GM15510 (cell line): ENCODE results near the gene GTF2F2.

ENCODE experiments used
- POLR2A ChIP-seq: IDR thresholded peaks from 3 replicates; pipeline ENCODE4 v1.6.1; 2011; ENCODE audit warnings: borderline replicate concordance; ENCODE audit not compliant: insufficient read length; ENCODE audit errors: extremely low read depth

GTF2F2 gene

DNA sequence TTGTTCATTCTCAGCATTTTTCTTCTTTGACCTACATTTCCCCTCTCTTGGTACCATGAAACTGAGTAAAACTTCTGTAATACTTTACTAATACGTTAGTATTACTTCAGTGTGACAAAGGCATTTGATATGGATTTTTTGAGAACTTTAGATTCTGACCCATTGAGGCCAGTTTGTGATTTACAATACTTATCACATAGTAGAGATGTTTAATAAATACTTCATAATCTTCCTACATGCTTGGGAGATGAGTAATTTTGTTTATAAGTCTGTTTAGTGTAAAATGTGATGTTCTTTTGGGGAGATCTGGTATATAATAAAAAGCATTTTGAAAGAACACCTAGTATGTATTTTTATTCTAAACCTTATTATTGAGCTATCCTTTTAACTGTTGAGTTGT, 29.7 kb downstream of the GTF2F2 start:
- TF ChIP-seq POLR2A: no peak

DNA sequence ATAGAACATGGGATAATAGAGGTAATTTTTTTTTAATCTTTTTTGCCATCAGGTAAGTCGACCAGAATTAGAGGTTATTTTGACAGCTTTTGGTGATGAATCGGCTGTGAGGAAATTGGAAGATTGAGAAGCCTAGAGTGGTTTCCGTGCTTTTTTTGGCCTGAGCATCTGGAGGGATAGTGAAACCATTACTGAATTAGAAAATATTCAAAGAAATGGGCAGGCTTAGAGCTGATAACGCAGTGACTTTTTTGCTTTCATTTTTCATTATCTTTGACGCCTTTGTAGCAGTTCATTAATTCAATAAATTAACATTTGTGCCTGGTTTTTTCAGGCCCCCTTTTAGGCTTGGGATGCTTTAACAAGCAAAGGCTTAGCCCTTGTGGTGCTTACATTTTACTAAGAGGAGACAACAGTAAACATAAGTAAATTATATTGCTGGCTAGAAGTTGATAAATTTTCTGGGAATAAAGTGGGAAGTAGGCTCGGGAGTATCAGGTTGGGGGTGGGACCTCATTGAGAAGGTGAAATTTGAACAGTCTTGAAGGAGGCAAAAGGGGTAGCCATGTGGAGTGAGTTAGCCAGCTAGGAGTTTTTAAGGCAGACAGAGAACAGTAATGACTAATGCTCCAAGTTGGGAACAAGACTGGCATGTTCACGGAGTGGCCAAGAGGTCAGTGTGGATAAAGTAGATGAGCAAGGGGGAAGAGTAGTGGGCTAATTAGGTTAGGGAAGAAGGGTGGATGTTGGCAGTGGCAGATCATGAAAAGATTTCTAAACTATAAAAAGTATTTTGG, 36.5 kb downstream of the GTF2F2 start:
- no peak for TF ChIP-seq POLR2A

DNA sequence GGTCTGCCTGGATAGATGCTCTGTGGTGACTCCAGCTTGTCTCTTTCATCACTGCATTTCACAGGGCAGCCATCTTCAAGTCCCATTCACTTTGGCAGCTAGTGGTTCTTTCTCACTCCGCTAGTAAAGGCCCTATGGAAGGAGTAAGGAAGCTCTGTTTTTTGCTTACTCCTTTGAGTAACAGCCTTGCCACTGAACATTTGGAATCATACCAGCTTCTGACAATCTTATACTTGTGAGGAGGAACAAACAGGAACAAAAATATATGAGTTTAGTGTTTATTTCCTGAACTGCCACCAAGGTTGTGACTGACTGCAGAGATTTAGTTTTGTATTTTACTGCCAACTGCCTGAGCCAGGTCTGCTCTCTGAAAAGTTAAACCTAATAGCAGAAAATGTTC, 41.9 kb downstream of the GTF2F2 start:
- no peak for TF ChIP-seq POLR2A

DNA sequence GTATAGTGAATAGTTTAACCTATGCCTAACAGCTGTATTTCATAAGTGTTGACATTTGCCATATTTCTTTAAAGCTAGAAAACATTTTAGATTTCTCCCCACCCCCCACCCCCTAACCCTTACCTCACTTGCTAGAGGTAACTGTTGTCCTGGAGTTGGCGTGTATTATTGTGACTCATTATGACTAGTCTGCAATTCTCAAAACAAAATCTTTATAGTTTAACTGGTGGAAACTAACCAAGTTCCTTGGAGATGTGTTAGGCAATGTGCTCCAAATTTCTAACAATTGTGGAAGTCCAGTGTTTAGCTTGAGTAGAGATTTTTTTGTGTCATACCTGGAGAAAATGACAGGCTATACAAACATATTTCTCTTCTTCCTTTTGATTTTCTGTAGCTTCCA, 42.5 kb downstream of the GTF2F2 start:
- TF ChIP-seq POLR2A: no peak

DNA sequence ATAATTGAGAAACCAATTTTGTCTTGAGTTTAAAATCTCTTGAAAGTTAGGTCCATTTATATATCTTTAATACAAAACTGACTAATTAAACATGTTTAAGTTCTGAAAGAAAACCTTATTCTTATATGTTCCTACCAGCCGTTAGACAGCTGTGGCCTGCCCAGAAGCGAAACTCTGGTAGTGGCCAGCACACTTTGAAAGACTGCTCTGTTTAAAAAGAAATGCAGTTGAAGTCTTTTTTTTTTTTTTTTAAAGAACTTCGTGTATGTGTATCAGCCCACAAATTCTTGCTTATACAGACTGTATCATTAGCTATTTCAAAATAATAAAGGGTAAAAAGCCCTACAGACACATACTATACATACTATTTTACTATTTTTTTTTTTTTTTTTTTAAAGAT, 46.5 kb downstream of the GTF2F2 start:
- no peak for TF ChIP-seq POLR2A

DNA sequence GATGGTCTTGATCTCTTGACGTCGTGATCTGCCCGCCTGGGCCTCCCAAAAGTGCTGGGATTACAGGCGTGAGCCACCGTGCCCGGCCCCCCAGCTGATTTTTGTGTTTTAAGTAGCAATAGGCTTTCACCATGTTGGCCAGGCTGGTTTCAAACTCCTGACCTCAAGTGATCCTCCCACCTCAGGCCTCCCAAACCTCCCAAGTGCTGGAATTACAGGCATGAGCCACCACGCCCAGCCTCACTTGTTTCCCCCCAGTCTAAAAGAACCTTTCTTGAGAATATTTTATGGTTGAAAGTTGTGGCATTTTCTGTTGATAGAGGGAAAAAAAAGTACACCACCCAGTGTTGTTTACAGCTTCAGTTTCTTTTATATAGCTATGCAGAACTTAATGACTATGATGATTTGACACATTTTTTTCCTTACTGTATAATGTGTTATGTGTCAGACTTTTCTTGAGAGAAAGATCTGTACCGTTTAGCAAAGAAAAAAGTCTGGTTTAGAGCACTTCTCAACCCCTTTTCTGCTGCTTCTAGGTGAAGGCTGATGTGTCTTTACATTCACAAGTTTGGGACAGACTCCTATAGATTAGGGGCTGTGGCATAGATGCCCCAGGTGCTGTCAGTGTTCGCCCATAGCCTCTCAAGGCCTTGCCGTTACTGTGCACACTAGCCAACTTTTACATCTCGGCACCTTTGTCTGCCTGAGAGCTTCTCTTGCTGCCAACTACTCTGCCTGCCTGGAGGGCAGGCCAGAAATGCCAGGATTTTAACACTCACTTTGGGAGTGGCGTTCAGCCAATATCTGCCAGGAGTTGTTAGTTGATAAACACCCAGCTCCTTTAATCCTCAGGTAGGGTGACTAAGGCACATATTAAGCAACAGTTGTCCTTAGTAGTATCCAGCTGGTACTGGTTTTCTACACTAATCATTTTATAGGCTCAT, 47.6 kb downstream of the GTF2F2 start:
- no peak for TF ChIP-seq POLR2A

DNA sequence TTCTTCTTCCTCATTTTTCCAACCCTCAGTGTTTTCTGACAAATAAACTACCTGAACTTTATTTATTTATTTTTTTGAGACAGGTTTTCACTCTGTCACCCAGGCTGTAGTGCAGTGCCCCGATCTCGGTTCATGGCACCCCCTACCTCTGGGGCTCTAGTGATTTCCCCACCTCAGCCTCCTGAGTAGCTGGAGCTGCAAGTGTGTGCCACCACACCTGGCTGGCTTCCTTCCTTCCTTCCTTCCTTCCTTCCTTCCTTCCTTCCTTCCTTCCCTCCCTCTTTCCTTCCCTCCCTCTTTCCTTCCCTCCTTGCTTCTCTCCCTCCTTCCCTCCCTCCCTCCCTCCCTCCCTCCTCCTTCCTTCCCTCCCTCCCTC, 48.2 kb downstream of the GTF2F2 start:
- no peak for TF ChIP-seq POLR2A

DNA sequence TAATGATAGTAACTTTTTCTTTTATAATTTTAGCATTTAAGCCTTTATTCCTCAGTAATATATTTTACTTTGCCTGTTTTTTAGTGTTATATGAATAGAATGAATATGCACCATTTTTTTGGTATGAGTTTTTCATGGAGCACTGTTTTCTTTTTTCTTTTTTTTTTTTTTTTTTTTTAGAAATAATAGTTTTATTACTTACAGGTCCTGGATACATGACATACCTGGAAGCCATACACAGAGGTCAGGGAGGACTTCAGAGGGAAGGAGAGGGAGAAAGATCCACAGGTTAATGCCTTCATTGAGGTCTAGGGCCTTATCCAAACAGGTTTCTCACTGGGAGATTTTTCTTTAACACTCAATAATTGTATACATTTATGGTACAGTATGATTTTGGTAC, 54.2 kb downstream of the GTF2F2 start:
- no peak for TF ChIP-seq POLR2A

DNA sequence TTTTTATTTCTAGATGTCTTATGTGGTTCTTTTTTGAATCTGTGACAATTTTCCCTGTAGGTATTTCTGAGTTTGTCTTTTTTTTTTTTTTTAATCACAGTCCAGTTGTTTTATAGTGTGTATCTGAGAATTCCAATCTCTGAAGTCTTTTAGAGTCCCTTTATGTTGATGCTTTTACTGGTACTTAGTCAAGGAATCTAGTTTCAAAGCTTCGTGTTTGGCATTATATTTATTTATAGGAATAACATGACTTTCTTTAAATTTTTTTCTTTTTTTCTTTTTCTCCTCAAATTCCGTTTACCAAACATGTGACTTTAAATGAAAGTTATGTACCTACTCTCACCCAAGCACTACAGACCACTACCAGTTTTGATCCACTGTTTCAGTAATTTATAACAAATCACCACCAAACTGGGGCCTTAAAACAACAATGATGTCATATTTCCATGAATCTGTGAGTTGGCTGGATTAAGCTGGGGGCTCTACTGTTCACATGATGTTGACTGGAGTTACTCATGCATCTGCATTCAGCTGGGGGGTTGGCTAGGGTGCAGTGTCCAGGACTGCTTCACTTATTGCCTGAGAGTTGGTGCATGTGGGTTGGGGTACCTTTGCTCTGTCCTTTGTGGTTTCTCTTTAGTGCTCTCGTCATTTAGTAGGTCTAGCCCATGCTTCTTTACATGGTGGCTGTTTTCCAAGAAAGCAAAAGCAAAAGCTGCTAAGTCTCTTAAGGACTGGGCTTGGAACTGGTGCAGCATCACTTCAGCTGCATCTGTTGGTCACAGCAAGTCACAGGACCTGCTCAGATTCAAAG, 58.2 kb downstream of the GTF2F2 start:
- no peak for TF ChIP-seq POLR2A

DNA sequence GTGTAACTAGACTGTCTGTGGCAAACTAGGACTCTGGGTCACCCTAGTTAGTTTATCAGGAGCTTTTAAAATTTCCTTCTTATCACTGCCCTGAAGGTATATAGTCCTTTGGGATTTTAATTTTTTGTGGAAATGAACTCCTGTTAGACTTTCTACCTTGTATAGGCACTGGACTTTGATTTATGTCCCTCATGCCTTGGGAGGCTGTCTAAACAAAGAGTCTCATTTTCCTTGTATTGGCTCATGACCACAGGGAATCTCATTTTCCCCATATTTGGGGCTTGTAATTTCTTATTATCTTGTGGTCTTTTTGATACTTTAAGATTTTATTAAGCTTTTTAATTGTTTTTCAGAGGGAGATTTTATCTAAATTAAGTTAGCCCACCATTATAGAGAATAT, 59.1 kb downstream of the GTF2F2 start:
- no peak for TF ChIP-seq POLR2A

DNA sequence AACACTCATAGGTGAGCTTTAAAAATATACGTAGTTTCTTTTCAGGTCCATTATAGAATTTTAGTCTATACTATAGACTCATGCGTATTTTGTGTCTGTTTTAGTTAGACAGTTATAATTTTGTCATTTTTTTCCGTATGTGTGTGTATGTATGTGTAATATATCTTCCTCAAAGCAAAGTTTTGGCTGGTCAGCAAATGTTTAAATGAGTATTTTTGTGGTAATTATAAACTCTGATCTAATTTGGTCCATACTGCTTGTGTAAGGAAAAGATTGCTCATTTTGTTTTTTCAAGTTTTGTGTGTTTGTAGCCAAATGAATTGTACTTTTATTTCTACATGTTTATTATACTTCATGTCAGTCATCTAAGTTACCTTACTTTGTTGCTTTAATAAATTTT, 60.0 kb downstream of the GTF2F2 start:
- no peak for TF ChIP-seq POLR2A

DNA sequence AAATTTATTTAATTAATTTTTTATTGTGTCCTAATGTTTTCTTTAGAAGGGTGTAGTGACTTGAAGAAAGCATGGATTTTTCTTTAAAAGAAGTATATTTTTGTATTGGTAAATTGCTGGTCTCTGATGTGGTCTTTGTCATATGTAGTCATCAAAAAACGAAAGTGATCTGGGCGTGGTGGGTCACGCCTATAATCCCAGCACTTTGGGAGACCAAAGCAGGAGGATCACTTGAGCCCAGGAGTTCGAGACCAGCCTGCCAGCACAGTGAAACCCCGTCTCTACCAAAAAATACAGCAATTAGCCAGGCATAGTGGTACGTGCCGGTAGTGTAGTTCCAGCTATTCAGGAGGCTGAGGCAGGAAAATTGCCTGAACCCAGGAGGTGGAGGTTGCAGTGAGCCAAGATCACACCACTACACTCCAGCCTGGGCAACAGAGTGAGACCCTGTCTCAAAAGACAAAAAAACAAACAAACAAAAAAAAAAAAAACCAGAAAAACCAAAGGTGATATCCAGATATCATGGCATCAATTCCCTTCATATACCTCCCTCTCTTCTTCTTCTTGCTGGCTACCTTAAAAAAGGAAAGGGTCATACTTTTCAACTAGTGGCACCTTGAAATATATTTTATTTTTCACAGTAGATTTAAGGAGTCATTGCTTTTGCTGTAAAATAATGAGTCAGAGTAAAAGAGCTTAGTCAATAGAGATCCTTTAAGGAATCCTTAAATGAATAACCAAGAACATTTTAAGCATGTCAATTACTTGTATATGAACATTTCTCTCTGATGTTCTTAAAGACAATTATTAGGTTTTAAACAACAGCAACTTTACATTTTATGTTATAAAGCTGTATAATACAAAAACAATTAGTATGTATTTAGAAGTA, 60.6 kb downstream of the GTF2F2 start:
- no peak for TF ChIP-seq POLR2A

DNA sequence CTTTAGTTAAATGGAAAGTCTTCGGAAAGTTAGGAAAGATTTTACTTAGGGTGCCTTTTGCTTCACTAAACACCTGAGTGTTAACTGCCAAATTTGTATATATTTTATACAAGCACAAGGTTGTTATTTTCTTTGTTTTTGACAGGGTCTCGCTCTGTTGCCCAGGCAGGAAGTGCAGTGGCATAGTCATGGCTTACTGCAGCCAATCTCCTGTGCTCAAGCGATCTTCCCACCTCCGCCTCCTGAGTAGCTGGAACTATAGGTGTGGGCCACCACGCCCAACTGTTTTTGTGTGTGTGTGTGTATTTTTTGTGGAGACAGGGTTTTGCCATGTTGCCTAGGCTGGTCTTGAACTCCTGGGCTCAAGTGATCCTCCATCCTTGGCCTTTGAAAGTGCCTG, 64.4 kb downstream of the GTF2F2 start:
- TF ChIP-seq POLR2A: no peak

DNA sequence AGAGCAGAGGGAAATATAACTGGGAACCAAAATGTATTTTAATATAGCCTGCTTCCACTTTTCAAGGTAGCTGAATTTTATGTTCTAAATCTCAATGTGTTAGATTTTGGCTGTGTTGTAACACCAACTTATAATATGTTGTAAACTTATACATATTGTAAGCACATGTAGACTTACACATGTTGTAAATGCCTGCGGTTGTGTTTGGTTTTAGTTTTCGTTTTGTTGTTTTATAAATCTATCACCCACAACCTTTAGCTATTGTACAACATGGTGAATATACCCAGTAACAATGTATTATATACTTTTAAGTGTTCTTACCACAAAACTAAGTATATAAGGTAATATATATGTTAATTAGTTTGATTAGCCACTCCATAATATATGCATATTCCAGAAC, 65.0 kb downstream of the GTF2F2 start:
- no peak for TF ChIP-seq POLR2A
